Measurements from ENCODE around the gene EMX1.

DNA sequence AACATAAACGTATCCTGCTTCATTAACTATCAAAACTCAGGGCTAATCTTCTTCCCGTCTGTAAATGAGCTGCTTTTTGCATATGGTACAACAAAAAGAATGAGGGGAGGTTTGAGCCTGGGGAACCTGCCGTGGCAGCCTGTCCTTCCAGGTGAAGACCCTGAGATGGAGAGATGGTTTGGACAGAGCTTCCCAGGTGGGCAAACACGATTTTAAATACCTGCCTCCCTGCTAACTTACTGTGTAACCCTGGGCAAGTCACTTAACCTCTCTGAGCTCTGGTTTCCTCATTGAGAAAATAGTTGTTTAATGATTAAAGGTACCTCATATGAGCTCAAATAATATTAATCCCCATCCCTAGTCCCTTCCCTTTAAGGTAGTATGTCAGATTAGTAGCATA, 9.0 kb downstream of the EMX1 start:
- TF ChIP-seq POLR2AphosphoS5 (IDR thresholded peaks at IDR 0.05) = no peak
- TF ChIP-seq, protein P1, sequence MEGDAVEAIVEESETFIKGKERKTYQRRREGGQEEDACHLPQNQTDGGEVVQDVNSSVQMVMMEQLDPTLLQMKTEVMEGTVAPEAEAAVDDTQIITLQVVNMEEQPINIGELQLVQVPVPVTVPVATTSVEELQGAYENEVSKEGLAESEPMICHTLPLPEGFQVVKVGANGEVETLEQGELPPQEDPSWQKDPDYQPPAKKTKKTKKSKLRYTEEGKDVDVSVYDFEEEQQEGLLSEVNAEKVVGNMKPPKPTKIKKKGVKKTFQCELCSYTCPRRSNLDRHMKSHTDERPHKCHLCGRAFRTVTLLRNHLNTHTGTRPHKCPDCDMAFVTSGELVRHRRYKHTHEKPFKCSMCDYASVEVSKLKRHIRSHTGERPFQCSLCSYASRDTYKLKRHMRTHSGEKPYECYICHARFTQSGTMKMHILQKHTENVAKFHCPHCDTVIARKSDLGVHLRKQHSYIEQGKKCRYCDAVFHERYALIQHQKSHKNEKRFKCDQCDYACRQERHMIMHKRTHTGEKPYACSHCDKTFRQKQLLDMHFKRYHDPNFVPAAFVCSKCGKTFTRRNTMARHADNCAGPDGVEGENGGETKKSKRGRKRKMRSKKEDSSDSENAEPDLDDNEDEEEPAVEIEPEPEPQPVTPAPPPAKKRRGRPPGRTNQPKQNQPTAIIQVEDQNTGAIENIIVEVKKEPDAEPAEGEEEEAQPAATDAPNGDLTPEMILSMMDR (IDR thresholded peaks at IDR 0.05) = no peak

All from esophagus muscularis mucosa (tissue), 3 donors.